PC-9 (cell line): ENCODE data around the gene IDS.

ENCODE experiments used
- EZH2 ChIP-seq: fragments of 200-600 bp; sonication (generic); IDR thresholded peaks from 2 replicates; pipeline ENCODE4 v1.8.0; 2017; ENCODE audit warnings: antibody characterized with exemption, low read depth
- TF ChIP-seq, protein P1 (sequence below): fragments of 200-600 bp; sonication (generic); conservative IDR thresholded peaks from 2 replicates; pipeline ENCODE4 v1.6.1; 2017; ENCODE audit warnings: mixed run types, antibody characterized with exemption, mild to moderate bottlenecking, moderate library complexity

DNA sequence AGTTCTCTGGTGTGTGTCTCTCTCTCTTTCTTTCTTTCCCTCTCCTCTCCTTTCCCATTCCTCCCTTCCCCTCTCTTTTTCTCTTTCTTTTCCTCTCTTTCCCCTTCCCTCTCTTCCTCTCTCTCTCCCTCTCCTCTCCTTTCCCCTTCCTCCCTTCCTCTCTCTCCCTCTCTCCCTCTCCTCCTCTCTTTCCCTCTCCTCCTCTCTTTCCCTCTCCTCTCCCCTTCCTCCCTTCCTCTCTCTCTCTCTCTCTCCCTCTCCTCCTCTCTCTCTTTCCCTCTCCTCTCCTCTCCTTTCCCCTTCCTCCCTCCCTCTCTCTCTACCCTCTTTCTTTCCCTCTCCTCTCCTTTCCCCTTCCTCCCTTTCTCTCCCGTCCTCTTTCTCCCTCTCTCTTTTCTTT is 23.3 kb upstream of the IDS start:
- TF ChIP-seq, protein P1, sequence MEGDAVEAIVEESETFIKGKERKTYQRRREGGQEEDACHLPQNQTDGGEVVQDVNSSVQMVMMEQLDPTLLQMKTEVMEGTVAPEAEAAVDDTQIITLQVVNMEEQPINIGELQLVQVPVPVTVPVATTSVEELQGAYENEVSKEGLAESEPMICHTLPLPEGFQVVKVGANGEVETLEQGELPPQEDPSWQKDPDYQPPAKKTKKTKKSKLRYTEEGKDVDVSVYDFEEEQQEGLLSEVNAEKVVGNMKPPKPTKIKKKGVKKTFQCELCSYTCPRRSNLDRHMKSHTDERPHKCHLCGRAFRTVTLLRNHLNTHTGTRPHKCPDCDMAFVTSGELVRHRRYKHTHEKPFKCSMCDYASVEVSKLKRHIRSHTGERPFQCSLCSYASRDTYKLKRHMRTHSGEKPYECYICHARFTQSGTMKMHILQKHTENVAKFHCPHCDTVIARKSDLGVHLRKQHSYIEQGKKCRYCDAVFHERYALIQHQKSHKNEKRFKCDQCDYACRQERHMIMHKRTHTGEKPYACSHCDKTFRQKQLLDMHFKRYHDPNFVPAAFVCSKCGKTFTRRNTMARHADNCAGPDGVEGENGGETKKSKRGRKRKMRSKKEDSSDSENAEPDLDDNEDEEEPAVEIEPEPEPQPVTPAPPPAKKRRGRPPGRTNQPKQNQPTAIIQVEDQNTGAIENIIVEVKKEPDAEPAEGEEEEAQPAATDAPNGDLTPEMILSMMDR: no peak
- TF ChIP-seq EZH2: no peak
